Central memory CD4-positive, alpha-beta T cell (primary cell): Measurements from ENCODE around the gene OR52W1.

Source experiments
- DNase-seq: peaks from one replicate; pipeline ENCODE4 v3.0.0; 2022
- total RNA-seq, 3 experiments: gene quantifications; one replicate each; lab custom pipeline; 2026; lab: John Stamatoyannopoulos, UW

Gene OR52W1
- total RNA-seq: 0 reads per million in 3 experiments

DNA sequence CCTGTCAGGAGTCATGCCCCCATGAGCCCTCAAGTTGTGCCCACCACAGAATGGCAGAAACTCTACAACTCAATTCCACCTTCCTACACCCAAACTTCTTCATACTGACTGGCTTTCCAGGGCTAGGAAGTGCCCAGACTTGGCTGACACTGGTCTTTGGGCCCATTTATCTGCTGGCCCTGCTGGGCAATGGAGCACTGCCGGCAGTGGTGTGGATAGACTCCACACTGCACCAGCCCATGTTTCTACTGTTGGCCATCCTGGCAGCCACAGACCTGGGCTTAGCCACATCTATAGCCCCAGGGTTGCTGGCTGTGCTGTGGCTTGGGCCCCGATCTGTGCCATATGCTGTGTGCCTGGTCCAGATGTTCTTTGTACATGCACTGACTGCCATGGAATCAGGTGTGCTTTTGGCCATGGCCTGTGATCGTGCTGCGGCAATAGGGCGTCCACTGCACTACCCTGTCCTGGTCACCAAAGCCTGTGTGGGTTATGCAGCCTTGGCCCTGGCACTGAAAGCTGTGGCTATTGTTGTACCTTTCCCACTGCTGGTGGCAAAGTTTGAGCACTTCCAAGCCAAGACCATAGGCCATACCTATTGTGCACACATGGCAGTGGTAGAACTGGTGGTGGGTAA, at the start of gene OR52W1:
TSS of gene OR52W1 (plus strand) at position 51 of the 637 bp plus-strand sequence. CDS start at position 51, 0 bp downstream.
- DNase-seq: no peak

GRCh38 chr11:6151117-6151516, 47.9 kb upstream of the OR52W1 start:
- DNase-seq: no peak

DNA sequence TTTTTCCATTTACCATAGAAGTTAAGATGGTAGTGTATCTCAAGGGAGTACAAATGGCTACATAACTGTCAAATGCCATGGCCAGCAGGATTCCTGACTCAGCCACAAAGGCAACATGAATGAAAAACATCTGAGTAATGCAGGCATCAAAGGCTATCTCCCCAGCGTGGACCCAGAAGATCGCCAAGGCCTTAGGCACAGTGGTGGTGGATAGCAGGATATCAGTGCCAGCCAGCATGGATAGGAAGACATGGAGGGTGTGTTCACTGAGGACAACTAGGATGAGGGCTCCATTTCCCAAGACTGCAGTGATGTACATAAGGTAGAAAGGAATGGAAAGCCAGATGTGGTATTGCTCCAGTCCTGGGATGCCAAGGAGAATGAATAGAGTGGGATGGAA, 46.9 kb upstream of the OR52W1 start:
- DNase-seq: no peak

DNA sequence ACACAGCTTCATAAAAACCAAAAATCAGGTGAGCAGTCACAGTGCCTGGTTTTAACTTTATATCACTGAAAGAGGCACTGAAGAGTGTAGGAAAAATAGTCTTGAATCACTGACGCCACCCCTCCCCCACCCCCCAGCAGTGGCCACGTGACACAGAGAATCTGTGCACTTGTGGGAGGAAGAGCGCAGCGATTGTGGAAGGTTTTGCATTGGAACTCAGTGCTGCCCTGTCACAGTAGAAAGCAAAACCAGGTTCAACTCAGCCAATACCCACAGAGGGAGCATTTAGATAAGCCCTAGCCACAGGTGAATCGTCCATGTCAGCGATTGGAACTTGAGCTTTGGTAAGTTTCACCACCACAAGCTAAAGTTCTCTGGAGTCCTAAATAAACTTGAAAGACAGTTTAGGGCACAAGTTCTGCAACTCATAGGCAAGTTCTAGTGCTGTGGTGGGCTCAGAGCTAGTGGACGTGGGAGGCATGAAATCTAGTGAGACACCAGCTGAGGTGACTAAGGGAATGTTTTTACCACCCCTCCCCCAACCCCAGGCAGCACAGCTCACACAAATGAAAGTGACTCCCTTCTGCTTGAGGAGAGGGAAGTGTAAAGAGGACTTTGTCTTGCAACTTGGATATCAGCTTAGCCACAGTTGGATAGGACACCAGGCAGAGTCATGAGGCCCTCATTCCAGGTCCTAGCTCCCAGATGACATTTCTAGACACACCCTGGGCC, 42.2 kb upstream of the OR52W1 start:
- no peak for DNase-seq

DNA sequence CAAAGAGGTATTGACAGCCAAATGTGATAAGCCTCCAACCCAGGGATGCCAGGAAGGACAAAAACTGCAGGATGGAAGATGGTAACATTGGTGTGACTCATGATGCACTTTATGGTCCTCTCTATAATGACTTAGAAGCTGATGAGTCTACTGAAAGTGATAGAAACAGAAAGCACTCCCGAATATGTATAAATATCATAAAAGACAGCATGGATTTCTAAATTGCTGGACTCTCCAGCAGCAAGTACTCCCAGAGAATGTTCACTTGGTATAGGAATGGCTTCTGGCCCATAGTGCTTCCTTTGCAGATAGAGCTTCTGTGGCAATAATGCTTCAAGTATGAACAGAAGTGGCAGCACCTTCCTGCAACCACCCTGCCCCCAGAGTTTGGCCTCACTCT, 28.8 kb upstream of the OR52W1 start, which contains the start of gene OR52B2:
TSS of gene OR52B2 (minus strand) at position 101 of the 400 bp plus-strand sequence. CDS start at position 101, 0 bp downstream.
- DNase-seq: no peak

GRCh38 chr11:6175440-6175839, 23.6 kb upstream of the OR52W1 start:
- DNase-seq: no peak

DNA sequence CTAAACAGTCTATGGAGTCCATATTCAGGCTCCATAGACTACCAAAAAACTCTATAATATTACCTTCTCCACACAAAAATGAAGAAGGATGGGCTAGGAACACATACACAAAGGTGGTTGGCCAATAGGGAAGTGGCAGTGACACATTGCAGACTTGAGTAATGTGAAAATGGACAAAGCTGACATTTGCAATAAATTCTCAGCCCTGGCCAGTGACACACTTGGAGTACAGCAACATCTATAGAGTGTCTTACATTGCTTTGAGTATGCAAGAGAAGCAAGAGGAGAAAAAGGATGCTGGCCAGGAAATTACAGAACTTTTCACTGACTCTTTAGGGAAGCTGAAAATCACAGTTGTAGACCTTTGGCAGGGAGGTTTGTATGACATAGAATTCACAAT, 7.3 kb upstream of the OR52W1 start:
- no peak for DNase-seq

DNA sequence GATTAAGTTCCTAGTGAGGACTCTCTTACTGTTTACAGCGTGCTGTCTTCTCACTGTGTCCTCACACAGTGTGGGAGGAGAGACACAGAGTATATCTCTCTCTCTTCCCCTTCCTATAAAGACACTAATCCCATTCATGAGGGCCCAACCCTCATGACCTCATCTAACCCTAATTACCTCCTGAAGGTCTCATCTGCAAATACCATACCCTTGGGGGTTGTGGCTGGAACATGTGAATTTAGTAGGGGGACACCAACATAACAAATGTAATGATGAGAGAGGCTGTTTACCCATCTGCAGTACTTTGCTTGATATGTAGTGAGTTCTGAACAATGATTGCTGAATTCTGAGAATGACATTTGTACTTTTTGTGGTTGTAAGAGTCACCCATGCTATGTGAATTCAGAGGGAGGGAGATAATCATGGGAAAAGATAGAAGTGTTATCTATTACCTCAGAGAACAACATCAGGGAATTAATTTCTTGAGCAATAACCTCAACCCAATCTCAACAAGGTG, 4.9 kb upstream of the OR52W1 start:
- no peak for DNase-seq

DNA sequence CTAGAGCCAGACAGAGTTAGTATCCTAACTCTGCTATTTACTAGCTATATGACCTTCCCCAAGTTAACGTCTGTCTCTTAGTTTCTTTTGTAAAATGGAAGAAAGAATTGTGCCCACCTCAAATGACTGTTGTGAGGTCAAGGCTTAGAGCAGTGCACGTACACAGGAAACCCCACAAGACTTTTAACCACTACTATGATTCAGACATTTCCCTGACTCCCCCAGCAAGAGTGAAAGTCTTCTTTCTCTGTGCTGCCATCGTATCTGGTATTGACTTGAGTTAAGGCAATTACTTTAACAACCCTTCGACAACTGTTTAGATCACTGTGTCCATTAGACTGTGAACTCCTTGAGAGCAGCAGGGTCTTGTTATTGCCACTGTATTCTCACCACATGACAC, 2.6 kb upstream of the OR52W1 start:
- no peak for DNase-seq

GRCh38 chr11:6197466-6198200, 1.4 kb upstream of the OR52W1 start:
- no peak for DNase-seq

DNA sequence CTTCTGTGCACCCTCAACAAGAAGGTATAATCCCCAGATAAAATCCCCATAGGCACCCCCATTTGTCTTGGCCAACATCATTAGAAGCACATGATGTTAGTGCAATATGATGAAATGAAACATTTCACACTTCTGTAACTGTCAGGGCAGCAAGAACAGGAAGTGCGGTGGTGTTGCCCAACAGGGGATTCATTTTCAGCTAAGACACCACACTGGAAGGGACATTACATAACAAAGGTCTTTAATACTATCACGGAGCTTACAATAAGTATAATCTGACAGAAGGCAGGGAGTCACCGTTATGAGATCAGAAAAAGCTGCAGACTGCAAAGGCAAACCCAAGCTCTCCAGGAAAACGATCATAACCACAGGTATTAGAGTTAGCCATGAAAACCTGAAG, 2.0 kb downstream of the OR52W1 start:
- DNase-seq: no peak

- DNase-seq: no peak
These were observed 2.5 kb downstream of the OR52W1 start for GRCh38 chr11:6201481-6201880.

GRCh38 chr11:6202041-6202440, 3.0 kb downstream of the OR52W1 start:
- DNase-seq: no peak

DNA sequence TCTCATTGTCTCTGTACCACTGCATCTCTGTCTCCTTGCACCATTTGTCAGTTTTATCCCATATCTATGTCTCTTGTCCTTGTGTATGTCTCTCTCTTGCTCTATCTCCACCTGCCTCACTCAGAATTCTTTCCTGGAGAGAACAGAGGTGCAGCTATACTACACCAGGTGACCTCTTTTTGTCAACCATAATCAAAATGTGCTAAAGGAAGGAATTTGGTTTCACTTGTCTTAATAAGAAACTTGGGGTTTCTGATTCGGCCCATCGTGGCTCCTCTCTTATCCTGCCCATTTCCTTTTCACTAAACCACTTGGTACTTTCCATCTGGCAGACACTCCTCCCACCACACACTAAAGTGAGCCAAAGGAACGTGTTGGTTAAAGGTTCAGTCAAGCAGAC, 4.3 kb downstream of the OR52W1 start:
- DNase-seq: peak; percentile 14

GRCh38 chr11:6204706-6205105, 5.7 kb downstream of the OR52W1 start:
- no peak for DNase-seq

GRCh38 chr11:6205366-6205765, 6.3 kb downstream of the OR52W1 start, which contains the start of gene C11orf42:
Gene C11orf42, plus strand, starts transcription at chr11:6205557. Its CDS starts 59 bp downstream, at chr11:6205616.
- no peak for DNase-seq

GRCh38 chr11:6206456-6207180, 7.6 kb downstream of the OR52W1 start:
- no peak for DNase-seq

- no peak for DNase-seq
These were observed 10.8 kb downstream of the OR52W1 start for GRCh38 chr11:6209801-6210200.

DNA sequence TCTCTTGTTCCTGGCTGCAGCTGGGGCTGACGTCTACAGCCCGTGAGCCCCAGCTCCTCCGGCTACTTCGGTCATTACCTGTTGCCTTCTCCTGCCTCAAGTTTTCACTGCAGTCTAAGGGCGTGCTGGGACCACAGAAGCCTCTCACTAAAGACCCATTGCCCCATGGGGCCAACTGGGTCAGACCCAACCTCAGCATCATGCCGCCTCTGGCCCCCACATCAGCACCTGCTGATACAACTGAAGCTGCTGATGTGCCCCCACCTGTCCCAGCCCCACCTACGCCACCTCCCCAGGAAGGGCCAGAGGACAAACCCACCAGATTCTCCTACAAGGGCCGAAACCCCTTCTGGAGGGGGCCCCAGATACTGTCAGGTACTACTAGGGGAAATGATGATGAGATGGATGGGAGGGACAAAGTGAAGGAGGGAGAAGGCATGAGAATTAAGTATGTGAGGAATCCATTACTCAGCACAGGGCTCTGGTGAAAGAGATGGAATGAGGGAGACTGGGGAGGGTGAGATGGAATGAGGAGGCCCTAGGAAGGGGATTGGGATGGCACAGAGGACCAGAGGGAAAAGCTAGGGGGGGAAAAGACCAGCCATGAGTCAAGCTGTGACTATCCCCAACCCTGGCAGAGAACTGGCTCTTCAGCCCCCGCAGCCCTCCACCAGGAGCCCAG, 11.4 kb downstream of the OR52W1 start:
- DNase-seq: no peak

GRCh38 chr11:6214530-6214929, 15.5 kb downstream of the OR52W1 start:
- no peak for DNase-seq

GRCh38 chr11:6216501-6216900, 17.5 kb downstream of the OR52W1 start:
- no peak for DNase-seq

DNA sequence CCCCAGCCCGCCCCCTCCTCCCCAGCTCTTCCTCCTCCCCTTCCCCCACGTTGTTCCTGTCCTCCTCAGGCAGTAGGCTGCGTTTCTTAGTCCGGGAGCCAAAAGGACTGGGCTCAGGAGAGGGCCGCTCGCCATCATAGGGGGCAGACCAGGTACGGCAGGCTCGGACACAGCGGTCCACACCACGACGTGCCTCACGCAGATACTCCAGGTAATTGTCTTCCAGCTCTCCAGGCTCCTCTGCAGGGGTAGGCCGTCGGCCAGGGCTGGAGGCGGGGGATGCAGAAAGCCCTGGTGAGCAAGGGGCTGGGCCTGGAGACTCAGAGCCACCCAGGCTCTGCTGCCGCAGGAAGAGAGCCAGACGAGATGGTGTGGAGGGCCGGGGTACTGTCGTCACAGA, 18.7 kb downstream of the OR52W1 start:
- DNase-seq: no peak
